Kidney glomerular epithelial cell (primary cell): Measurements from ENCODE around the gene HIVEP3.

Experiments used
- DNase-seq: peaks from one replicate; lab custom pipeline; 2025; lab: John Stamatoyannopoulos, UW

The HIVEP3 gene

DNA sequence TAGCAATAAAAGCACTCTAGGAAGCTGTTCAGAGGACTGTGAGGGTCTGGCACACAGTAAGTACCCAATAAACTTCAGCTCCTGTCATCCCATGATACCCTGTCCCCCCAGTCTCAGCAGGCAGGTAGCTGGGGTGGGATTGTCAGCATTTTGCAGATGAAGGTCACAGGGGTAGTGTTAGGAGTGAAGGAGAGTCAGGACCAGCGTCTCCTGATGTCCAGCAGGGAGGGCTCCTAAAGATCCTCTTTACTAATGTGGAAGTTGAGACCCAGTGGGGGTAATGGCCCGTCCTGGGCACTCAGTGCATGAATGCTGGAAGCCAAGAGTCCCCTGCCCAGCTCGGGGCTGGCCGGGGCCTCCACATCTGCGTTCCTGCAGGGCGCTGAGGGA is 402.9 kb downstream of the HIVEP3 start:
- DNase-seq: no peak

GRCh38 chr1:41515131-41515678 is 403.5 kb downstream of the HIVEP3 start:
- no peak for DNase-seq

GRCh38 chr1:41514381-41514780 is 404.3 kb downstream of the HIVEP3 start:
- DNase-seq: no peak

DNA sequence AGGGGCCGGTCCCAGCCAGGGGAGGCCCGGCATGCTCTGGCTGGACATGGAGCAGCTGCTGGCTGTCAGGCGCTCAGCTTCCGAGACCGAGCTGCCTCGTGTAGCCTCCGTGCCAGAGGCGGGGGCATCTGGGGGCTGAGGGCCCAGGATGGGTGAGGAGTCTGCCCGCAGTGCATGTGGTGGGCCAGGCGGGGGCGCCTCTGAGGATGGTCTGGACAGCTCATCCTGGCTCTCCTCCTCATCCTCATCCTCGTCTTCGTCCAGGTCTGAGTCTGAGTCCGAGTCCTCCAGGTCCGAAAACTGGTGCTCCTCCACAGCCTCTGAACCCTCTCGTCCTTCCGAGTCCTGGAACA is 405.4 kb downstream of the HIVEP3 start:
- no peak for DNase-seq

- DNase-seq: no peak
These were observed 405.9 kb downstream of the HIVEP3 start for GRCh38 chr1:41512701-41513382.

DNA sequence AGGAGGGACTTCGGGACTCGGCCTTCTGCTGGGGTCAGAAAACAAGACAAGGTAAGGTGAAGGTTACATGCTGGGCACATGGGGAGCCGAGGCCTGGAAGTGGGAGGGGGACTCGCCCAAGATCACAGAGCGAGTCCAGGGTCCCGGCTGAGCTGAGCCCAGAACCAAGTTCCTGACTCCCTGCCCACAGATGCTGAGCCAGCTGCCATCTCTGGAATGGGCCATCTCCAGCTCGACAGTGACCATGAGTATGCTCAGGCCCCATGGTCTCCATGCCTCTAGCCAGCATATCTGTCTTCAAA is 407.5 kb downstream of the HIVEP3 start:
- no peak for DNase-seq

- DNase-seq: no peak
These were observed 408.0 kb downstream of the HIVEP3 start for GRCh38 chr1:41510531-41511238.

DNA sequence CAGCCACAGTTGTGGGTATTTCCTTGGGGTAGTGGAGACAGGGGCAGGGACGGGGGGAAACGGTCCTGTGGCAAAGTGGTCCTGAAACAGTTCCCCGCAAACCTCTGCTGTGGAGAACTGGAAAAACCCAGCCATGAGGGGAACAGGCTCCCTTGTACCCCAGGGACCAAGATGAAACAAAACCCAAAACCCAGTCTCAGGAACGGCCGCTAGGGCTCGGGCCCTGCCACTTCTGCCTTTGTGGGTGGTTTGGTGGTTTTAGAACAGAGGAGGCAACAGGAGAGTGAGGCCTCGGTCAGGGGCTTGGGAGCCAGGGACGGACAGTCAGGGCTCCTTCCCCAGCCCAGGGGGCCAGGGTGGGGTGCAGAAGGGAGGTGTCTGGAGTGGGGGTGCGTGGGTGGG is 409.5 kb downstream of the HIVEP3 start:
- no peak for DNase-seq

DNA sequence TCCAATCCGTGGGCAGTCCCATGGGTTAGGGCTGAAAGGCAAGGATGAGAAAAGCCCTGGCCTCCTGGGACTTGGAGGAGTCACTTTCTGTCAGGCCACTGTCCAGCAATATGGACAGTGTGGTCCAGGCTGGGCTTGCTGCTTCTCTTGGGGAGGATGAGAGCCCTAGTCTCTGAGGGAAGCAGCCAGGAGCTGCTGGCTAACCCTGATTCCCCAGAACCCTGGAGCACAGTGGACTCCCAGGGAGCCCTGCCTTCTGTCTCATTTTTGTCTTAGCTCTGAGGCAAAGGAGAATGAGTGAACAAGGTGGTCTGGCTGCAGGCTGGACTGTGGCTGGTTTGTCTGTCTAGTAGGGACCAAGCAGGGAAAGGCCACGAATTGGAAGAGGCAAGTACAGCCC is 410.4 kb downstream of the HIVEP3 start:
- DNase-seq: no peak

- DNase-seq: no peak
These were observed 410.9 kb downstream of the HIVEP3 start for GRCh38 chr1:41507836-41508235.

- no peak for DNase-seq
These were observed 411.5 kb downstream of the HIVEP3 start for GRCh38 chr1:41507110-41507720.

GRCh38 chr1:41504114-41505035 is 414.3 kb downstream of the HIVEP3 start:
- DNase-seq: no peak

GRCh38 chr1:41503538-41504113 is 415.1 kb downstream of the HIVEP3 start:
- DNase-seq: no peak

DNA sequence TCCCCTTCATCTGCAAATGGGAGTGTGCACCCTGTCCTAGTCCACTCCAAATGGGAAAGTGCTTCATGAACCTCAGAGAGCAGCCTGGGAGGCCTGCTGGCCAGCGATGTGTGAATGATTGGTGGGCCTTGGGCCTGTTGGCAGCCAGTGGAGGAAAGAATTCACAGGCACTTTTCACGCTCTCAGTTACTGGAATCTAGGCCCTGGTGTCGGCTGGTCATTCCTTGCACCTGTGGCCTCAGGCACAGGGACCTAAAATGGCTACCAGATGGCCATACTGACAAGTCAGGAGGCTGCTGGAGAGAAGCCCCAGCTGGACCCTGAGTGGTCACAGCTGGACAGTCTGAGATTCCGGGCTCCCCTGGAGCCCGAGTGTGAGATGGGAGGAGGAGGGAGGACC is 415.8 kb downstream of the HIVEP3 start:
- DNase-seq: peak; percentile 58

- DNase-seq: no peak
These were observed 417.1 kb downstream of the HIVEP3 start for GRCh38 chr1:41501581-41501980.

GRCh38 chr1:41500781-41501518 is 417.8 kb downstream of the HIVEP3 start:
- DNase-seq: peak; percentile 57

- DNase-seq: peak; percentile 89
These were observed 418.3 kb downstream of the HIVEP3 start for GRCh38 chr1:41500378-41500777.

DNA sequence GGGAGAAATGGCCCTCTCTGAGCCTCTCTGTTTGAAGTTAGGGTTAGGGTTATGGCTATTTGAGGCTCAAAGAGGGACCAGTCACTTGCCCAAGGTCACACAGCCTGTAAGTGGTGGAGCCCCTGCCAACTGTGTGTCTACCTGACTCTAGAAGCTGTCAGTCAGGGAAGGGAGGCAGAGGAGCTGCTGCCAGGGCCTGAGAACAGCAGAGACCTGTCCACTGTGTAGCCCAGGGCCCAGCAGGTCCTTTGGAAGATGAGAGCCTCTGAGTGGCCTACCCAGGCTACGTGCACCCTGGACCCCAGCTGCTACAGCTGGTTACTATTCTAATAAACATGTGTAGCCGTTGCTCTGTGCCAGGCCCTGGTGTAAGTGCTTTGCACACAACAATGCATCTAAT is 419.1 kb downstream of the HIVEP3 start:
- DNase-seq: no peak

- peak; percentile 61 for DNase-seq
These were observed 419.9 kb downstream of the HIVEP3 start for GRCh38 chr1:41498804-41499203.

- peak; percentile 16 for DNase-seq
These were observed 420.3 kb downstream of the HIVEP3 start for GRCh38 chr1:41498391-41498790.

DNA sequence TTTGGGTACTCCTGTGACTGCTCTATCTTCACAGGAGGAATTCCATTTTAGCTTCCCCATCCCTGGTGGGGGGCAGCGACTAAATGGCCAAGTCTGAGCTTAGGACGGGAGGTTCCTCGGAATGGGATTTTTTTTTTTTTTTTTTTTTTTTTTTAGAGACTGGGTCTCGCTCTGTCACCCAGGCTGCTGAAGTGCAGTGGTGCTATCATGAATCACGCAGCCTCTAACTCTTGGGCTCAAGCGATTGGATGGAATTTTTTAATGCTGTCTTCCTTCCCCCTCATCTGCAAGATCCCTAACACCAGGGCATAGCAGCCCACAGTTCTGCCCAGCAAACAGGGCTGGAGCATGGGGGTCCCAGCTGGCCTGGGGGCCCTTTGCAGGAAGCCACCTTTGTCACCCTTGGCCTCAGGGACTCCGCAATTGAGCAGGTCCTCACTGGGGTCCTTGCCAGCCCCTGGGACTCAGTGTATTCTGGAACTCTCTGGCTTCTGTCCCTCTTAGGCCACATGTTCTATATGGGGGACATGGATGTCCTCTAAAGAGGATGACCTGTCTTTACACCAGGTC is 421.2 kb downstream of the HIVEP3 start:
- DNase-seq: no peak
